Measurements from ENCODE around the gene LGR5. TPM values are rescaled to one million over a fixed set of nuclear protein-coding genes. Genes with fewer than 3 reads are reported as not detected.
"Not testable (repeated sequence)": the region's sequence is repeated elsewhere in the genome, so short reads cannot be mapped to it uniquely, and the experiment has no call there.

The LGR5 gene
- total RNA-seq, 4 donors from 2014 or later, result 0.97 to 5.5 (median 2.9) TPM

DNA sequence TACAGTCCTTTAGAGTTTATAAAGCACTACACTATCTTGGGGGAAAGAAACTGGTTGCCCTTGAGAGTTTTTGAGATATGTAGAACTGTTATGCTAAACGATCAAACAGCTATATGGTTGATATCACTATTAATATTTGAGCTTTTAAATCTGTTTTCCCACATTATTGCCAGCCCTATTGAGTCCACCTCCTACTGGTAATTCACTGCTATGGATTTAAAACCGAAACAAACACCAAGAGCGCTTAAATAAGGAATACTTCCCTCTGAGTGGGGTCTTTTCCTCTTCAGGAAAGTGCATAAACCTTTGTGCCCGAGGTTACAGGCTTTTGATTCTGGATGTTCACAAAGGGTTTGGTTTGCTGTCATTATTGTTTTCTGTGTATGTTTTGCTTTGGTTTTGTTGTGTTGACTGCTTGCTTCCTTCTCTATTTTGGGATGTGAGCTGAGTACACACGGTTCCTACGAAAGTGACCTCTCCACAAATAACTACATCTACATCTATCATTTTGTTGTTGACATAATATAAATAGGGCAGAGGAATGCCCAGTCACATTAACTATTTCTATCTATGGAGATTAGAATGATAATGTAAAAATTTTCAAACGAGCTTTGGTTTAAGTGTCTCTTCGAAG is 44.8 kb downstream of the LGR5 start:
- Histone ChIP-seq H3K4me1 (no peaks in the 10 kb centered on the region), H3K27me3 (no peaks in the 10 kb centered on the region), H3K27ac (no peak overlapping the region), H3K36me3 (no peaks in the 10 kb centered on the region), H3K4me3 (no peak overlapping the region), H3K9me3 (no peaks in the 10 kb centered on the region)
- WGBS, result 78% methylated on average over 8 of the region's 8 CpGs
- no peak for DNase-seq (ENCODE audit: low spot score in 2 of 2)
- TF ChIP-seq POLR2AphosphoS5 (IDR thresholded peaks at IDR 0.05) (no peak), EP300 (IDR thresholded peaks at IDR 0.05) (no peak), POLR2A (IDR thresholded peaks at IDR 0.05) (no peak)
- TF ChIP-seq, protein P1, sequence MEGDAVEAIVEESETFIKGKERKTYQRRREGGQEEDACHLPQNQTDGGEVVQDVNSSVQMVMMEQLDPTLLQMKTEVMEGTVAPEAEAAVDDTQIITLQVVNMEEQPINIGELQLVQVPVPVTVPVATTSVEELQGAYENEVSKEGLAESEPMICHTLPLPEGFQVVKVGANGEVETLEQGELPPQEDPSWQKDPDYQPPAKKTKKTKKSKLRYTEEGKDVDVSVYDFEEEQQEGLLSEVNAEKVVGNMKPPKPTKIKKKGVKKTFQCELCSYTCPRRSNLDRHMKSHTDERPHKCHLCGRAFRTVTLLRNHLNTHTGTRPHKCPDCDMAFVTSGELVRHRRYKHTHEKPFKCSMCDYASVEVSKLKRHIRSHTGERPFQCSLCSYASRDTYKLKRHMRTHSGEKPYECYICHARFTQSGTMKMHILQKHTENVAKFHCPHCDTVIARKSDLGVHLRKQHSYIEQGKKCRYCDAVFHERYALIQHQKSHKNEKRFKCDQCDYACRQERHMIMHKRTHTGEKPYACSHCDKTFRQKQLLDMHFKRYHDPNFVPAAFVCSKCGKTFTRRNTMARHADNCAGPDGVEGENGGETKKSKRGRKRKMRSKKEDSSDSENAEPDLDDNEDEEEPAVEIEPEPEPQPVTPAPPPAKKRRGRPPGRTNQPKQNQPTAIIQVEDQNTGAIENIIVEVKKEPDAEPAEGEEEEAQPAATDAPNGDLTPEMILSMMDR (IDR thresholded peaks at IDR 0.05), result no peak

DNA sequence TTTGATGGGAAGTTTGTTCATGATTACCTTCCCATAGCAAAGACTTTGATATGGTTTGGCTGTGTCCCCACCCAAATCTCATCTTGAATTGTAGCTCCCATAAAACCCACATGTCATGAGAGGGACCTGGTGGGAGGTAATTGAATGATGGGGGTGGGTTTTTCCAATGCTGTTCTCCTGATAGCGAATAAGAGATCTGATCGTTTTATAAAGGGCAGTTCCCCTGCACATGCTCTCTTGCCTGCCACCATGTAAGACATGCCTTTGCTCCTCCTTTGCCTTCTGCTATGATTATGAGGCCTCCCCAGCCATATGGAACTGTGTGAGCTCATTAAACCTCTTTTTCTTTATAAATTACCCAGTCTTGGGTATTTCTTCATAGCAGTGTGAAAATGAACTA is 51.2 kb downstream of the LGR5 start:
- DNase-seq (ENCODE audit: low spot score in 2 of 2); H3K9me3 ChIP-seq; H3K4me1 ChIP-seq; H3K4me3 ChIP-seq; H3K27me3 ChIP-seq; H3K27ac ChIP-seq; H3K36me3 ChIP-seq: not testable (repeated sequence)
- 88% methylated on average over 2 of the region's 2 CpGs for WGBS

DNA sequence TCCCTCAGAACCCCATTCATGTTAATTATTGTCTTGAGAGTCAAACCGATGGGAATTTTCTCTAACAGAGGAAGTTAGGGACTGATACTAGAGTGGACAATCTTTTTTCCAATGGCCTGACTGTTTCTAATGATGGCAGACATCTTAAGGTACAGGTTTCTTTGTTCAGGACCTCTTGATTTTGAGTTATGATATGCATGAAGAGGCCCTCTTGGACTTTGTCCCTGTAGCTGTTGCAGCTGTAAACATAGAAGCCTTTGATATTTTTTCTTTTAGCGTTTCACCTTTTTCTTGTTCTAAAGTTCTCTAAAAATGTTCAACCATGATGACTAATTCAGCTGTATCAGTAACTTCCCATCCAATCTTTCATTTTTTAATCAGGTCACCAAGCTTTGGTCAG is 53.0 kb downstream of the LGR5 start:
- Histone ChIP-seq H3K4me1 (no peaks in the 10 kb centered on the region), H3K27ac (no peak overlapping the region), H3K9me3 (no peaks in the 10 kb centered on the region), H3K36me3 (no peaks in the 10 kb centered on the region), H3K4me3 (no peak overlapping the region), H3K27me3 (no peaks in the 10 kb centered on the region)
- TF ChIP-seq, protein P1 (IDR thresholded peaks at IDR 0.05), result no peak
- TF ChIP-seq POLR2AphosphoS5 (IDR thresholded peaks at IDR 0.05) (no peak), POLR2A (IDR thresholded peaks at IDR 0.05) (no peak), EP300 (IDR thresholded peaks at IDR 0.05) (no peak)
- no peak for DNase-seq (ENCODE audit: low spot score in 2 of 2)
- WGBS, result 93% methylated on average over 2 of the region's 2 CpGs

DNA sequence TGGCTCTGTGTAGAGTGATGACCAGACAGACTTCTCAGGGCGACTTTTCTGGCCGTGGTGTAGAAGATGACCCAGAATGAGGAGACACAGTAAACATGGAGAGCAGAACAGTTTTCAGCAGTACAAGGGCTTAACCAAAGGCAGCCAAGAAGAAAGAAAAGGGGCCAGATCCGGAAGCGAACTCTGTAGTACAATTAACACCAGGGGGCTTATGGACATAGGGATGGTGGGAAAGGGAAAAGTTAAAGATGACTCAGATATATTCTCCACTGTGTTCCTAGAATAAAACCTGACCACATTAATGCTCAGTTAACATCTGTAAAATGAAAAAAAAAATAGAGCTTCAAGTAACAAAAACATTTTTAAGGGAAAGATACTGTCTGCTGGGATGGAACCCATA is 60.2 kb downstream of the LGR5 start:
- Histone ChIP-seq H3K36me3 (no peaks in the 10 kb centered on the region), H3K4me1 (no peaks in the 10 kb centered on the region), H3K27me3 (no peaks in the 10 kb centered on the region), H3K9me3 (no peaks in the 10 kb centered on the region), H3K27ac (no peak overlapping the region), H3K4me3 (no peak overlapping the region)
- TF ChIP-seq POLR2A (IDR thresholded peaks at IDR 0.05), result no peak
- TF ChIP-seq POLR2AphosphoS5 (IDR thresholded peaks at IDR 0.05), result no peak
- no peak for TF ChIP-seq EP300 (IDR thresholded peaks at IDR 0.05)
- TF ChIP-seq, protein P1 (IDR thresholded peaks at IDR 0.05), result no peak
- no peak for DNase-seq (ENCODE audit: low spot score in 2 of 2)
- WGBS, result 93% methylated on average over 4 of the region's 4 CpGs

DNA sequence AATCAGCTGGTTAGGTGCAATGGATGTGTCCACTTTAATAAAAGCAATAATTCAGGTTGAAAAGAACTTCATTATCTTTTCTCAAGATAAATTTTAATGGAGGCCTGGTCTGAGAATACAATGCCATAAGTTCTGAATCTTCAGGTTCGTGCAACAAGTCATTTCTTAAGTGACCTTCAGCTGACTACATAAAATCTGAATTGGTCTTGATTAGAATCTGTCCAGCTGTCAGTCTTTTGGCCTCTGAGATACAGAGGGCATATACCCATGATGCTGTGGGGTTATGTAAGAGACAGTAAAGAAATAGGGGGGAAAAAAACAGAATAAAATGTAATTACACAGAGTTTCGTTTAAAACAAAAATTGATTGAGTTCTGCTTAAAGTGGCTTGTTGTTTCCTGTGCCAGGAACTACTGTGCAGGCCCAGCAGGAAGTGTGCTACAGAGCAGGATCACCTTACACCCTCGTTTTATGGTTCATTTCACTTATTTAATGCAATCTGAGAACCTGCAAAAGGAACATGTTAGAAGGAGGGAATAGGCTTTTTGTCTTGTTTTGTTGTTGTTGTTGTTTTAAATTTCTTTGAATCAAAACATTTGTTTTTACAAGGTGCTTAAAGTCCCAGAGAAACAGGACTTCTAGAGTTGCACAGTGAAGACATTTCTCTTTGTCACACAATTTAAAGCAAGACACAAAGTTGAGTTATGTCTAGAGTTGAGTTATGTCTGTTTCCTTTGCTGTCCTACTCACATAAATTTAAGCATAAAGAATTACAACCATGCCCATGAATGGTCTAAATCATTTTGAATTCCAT is 64.2 kb downstream of the LGR5 start:
- TF ChIP-seq, protein P1 (IDR thresholded peaks at IDR 0.05), result no peak
- no peak for TF ChIP-seq POLR2AphosphoS5 (IDR thresholded peaks at IDR 0.05)
- no peak for TF ChIP-seq EP300 (IDR thresholded peaks at IDR 0.05)
- TF ChIP-seq POLR2A (IDR thresholded peaks at IDR 0.05), result no peak
- H3K4me1 ChIP-seq, result no peaks in the 10 kb centered on the region
- no peak overlapping the region for H3K4me3 ChIP-seq
- no peak for DNase-seq (ENCODE audit: low spot score in 2 of 2)
- H3K27ac ChIP-seq, result no peak overlapping the region
- no peaks in the 10 kb centered on the region for H3K36me3 ChIP-seq
- H3K9me3 ChIP-seq, result no peaks in the 10 kb centered on the region
- H3K27me3 ChIP-seq, result no peaks in the 10 kb centered on the region
- 46% methylated on average over 3 of the region's 3 CpGs for WGBS
